HCEC 1CT (cell line): ENCODE data around the gene ZNRF2.

Experiments
- DNase-seq: peaks from one replicate; pipeline ENCODE4 v3.0.0-alpha.2; 2017

ZNRF2 gene

GRCh38 chr7:30284298-30285066 lies at the start of gene ZNRF2:
TSS of gene ZNRF2 (plus strand) at chr7:30284597. CDS start at chr7:30285358, 761 bp downstream.
- peak; percentile 98 for DNase-seq

- DNase-seq = no peak
Measured at GRCh38 chr7:30237271-30237695, 47.1 kb upstream of the ZNRF2 start.

GRCh38 chr7:30238721-30239441 lies 45.5 kb upstream of the ZNRF2 start:
- peak; percentile 17 for DNase-seq

GRCh38 chr7:30240106-30240800 lies 44.1 kb upstream of the ZNRF2 start:
- no peak for DNase-seq

GRCh38 chr7:30241767-30242166 lies 42.6 kb upstream of the ZNRF2 start:
- DNase-seq = no peak

GRCh38 chr7:30244340-30244739 lies 40.1 kb upstream of the ZNRF2 start:
- no peak for DNase-seq

- DNase-seq = no peak
Measured at GRCh38 chr7:30245913-30246312, 38.5 kb upstream of the ZNRF2 start.

GRCh38 chr7:30246392-30246791 lies 38.0 kb upstream of the ZNRF2 start:
- DNase-seq = no peak

- no peak for DNase-seq
Measured at GRCh38 chr7:30247541-30248401, 36.6 kb upstream of the ZNRF2 start.

- DNase-seq = no peak
Measured at GRCh38 chr7:30249316-30249715, 35.1 kb upstream of the ZNRF2 start.

- DNase-seq = no peak
Measured at GRCh38 chr7:30249986-30250774, 34.2 kb upstream of the ZNRF2 start.

- DNase-seq = no peak
Measured at GRCh38 chr7:30251708-30252329, 32.6 kb upstream of the ZNRF2 start.

- no peak for DNase-seq
Measured at GRCh38 chr7:30252885-30253795, 31.3 kb upstream of the ZNRF2 start.

- no peak for DNase-seq
Measured at GRCh38 chr7:30253796-30254165, 30.6 kb upstream of the ZNRF2 start.

GRCh38 chr7:30254248-30254647 lies 30.1 kb upstream of the ZNRF2 start:
- DNase-seq = no peak

GRCh38 chr7:30254717-30255063 lies 29.7 kb upstream of the ZNRF2 start:
- no peak for DNase-seq

- no peak for DNase-seq
Measured at GRCh38 chr7:30255064-30255769, 29.2 kb upstream of the ZNRF2 start.

- DNase-seq = no peak
Measured at GRCh38 chr7:30256349-30256858, 28.0 kb upstream of the ZNRF2 start.

GRCh38 chr7:30260246-30260768 lies 24.1 kb upstream of the ZNRF2 start:
- no peak for DNase-seq
